ENCODE data around the gene LRRFIP1.
"Not testable (repeated sequence)": the region's sequence is repeated elsewhere in the genome, so short reads cannot be mapped to it uniquely, and the experiment has no call there.

The LRRFIP1 gene

GRCh38 chr2:237742191-237742590 is 114.8 kb downstream of the LRRFIP1 start:
- Histone ChIP-seq H3K9me3 (ENCODE audit: low read length) (no peaks in the 10 kb centered on the region), H3K27me3 (ENCODE audit: insufficient read depth, low read length) (no peaks in the 10 kb centered on the region), H3K4me1 (ENCODE audit: insufficient read depth, low read length) (peaks cover 8% of the 10 kb centered on the region), H2AFZ (ENCODE audit: low read depth, low read length) (no peak overlapping the region), H3K36me3 (ENCODE audit: insufficient read depth, low read length) (no peaks in the 10 kb centered on the region), H3K4me3 (ENCODE audit: low read length) (no peak overlapping the region)

- Histone ChIP-seq H3K4me3 (ENCODE audit: low read length) (no peak overlapping the region), H3K27me3 (ENCODE audit: insufficient read depth, low read length) (no peaks in the 10 kb centered on the region), H2AFZ (ENCODE audit: low read depth, low read length) (no peak overlapping the region), H3K36me3 (ENCODE audit: insufficient read depth, low read length) (no peaks in the 10 kb centered on the region), H3K9me3 (ENCODE audit: low read length) (no peaks in the 10 kb centered on the region), H3K4me1 (ENCODE audit: insufficient read depth, low read length) (peaks cover 8% of the 10 kb centered on the region)
Observed at GRCh38 chr2:237742614-237743013, 115.2 kb downstream of the LRRFIP1 start.

- Histone ChIP-seq H3K4me3 (ENCODE audit: low read length) (no peak overlapping the region), H3K36me3 (ENCODE audit: insufficient read depth, low read length) (no peaks in the 10 kb centered on the region), H2AFZ (ENCODE audit: low read depth, low read length) (no peak overlapping the region), H3K9me3 (ENCODE audit: low read length) (no peaks in the 10 kb centered on the region), H3K4me1 (ENCODE audit: insufficient read depth, low read length) (peaks cover 8% of the 10 kb centered on the region), H3K27me3 (ENCODE audit: insufficient read depth, low read length) (no peaks in the 10 kb centered on the region)
Observed at GRCh38 chr2:237743024-237743423, 115.6 kb downstream of the LRRFIP1 start.

- H3K27me3 ChIP-seq (ENCODE audit: insufficient read depth, low read length), result no peaks in the 10 kb centered on the region
Observed at GRCh38 chr2:237743561-237744269, 116.3 kb downstream of the LRRFIP1 start.

DNA sequence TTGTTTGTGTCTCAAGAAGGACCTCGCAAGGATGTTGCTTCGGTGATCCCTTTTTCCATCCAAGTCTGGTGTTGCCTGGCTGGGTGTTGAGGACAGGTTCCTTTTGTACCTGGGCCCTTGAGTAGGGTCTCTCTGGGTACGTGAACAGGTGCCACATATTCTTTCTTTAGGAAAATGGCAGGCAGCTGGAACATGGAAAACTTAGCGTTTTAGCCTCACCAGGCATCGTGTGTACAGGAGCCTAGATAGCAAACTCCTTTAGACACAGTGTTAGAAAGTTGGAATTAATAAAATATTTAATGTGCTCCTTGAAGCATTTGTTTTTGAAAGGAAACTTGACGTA is 116.9 kb downstream of the LRRFIP1 start:
- Histone ChIP-seq H3K27me3 (ENCODE audit: insufficient read depth, low read length) (no peaks in the 10 kb centered on the region), H3K36me3 (ENCODE audit: insufficient read depth, low read length) (peaks cover 11% of the 10 kb centered on the region)

More at GRCh38 chr2:237743561-237744269, 116.3 kb downstream of the LRRFIP1 start:
- no peak overlapping the region for H3K4me3 ChIP-seq (ENCODE audit: low read length)
- H3K4me1 ChIP-seq (ENCODE audit: insufficient read depth, low read length), result peaks cover 6% of the 10 kb centered on the region
- peaks cover 5% of the 10 kb centered on the region for H3K36me3 ChIP-seq (ENCODE audit: insufficient read depth, low read length)
- H3K9me3 ChIP-seq (ENCODE audit: low read length), result no peaks in the 10 kb centered on the region
- no peak overlapping the region for H2AFZ ChIP-seq (ENCODE audit: low read depth, low read length)

GRCh38 chr2:237744613-237745249 is 117.3 kb downstream of the LRRFIP1 start:
- no peaks in the 10 kb centered on the region for H3K4me1 ChIP-seq (ENCODE audit: insufficient read depth, low read length)
- H3K36me3 ChIP-seq (ENCODE audit: insufficient read depth, low read length), result peaks cover 15% of the 10 kb centered on the region
- no peaks in the 10 kb centered on the region for H3K27me3 ChIP-seq (ENCODE audit: insufficient read depth, low read length)
- no peak overlapping the region for H2AFZ ChIP-seq (ENCODE audit: low read depth, low read length)
- H3K4me3 ChIP-seq (ENCODE audit: low read length), result no peak overlapping the region
- H3K9me3 ChIP-seq (ENCODE audit: low read length), result no peaks in the 10 kb centered on the region

More for the DNA sequence above, 116.9 kb downstream of the LRRFIP1 start:
- Histone ChIP-seq H3K4me1 (ENCODE audit: insufficient read depth, low read length) (peaks cover under 1% of the 10 kb centered on the region), H2AFZ (ENCODE audit: low read depth, low read length) (no peak overlapping the region), H3K9me3 (ENCODE audit: low read length) (no peaks in the 10 kb centered on the region), H3K4me3 (ENCODE audit: low read length) (no peak overlapping the region)

DNA sequence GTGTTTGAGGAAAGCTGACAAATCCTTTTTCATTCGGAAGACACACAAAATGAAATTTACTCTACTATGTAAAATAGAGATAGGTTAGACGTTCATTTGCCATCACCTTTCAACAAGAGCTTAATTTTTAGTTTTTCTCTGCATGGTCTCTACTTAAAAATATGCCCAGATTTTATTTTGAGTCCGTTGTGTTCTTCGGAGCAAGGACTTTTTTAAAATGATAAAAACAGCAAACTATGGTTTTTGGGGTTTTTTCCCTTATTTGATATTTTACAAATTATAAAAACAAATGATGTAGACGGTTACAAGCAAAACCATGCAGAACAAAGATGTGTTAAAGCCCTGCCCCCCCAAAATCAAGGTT is 117.8 kb downstream of the LRRFIP1 start:
- Histone ChIP-seq H3K36me3 (ENCODE audit: insufficient read depth, low read length) (peaks cover 18% of the 10 kb centered on the region), H3K27me3 (ENCODE audit: insufficient read depth, low read length) (no peaks in the 10 kb centered on the region), H2AFZ (ENCODE audit: low read depth, low read length) (no peak overlapping the region), H3K4me3 (ENCODE audit: low read length) (no peak overlapping the region), H3K4me1 (ENCODE audit: insufficient read depth, low read length) (no peaks in the 10 kb centered on the region), H3K9me3 (ENCODE audit: low read length) (no peaks in the 10 kb centered on the region)

- H3K9me3 ChIP-seq (ENCODE audit: low read length), result no peaks in the 10 kb centered on the region
Observed at GRCh38 chr2:237746302-237747080, 119.1 kb downstream of the LRRFIP1 start.

GRCh38 chr2:237747189-237747588 is 119.8 kb downstream of the LRRFIP1 start:
- Histone ChIP-seq H3K9me3 (ENCODE audit: low read length) (no peaks in the 10 kb centered on the region), H3K4me3 (ENCODE audit: low read length) (no peak overlapping the region), H3K4me1 (ENCODE audit: insufficient read depth, low read length) (no peaks in the 10 kb centered on the region), H2AFZ (ENCODE audit: low read depth, low read length) (no peak overlapping the region), H3K27me3 (ENCODE audit: insufficient read depth, low read length) (no peaks in the 10 kb centered on the region), H3K36me3 (ENCODE audit: insufficient read depth, low read length) (peaks cover 29% of the 10 kb centered on the region)

More at GRCh38 chr2:237746302-237747080, 119.1 kb downstream of the LRRFIP1 start:
- H2AFZ ChIP-seq (ENCODE audit: low read depth, low read length), result no peak overlapping the region
- H3K27me3 ChIP-seq (ENCODE audit: insufficient read depth, low read length), result no peaks in the 10 kb centered on the region
- no peak overlapping the region for H3K4me3 ChIP-seq (ENCODE audit: low read length)
- H3K4me1 ChIP-seq (ENCODE audit: insufficient read depth, low read length), result no peaks in the 10 kb centered on the region
- peaks cover 24% of the 10 kb centered on the region for H3K36me3 ChIP-seq (ENCODE audit: insufficient read depth, low read length)

DNA sequence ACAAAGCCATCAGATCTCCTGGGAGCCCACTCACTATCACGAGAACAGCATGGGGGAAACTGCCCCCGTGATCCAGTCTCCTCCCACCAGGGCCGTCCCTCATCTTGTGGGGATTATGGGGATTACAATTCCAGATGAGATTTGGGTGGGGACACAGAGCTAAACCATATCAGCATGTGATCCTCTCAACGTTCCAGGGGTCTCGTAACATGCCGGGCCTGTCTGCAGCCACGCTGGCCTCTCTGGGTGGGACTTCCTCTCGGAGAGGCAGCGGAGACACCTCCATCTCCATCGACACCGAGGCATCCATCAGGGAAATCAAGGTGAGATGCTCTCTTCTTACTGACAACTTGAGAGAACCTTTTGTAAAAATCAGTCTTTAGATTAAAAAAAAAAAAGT is 121.6 kb downstream of the LRRFIP1 start:
- Histone ChIP-seq H2AFZ (ENCODE audit: low read depth, low read length) (no peak overlapping the region), H3K27me3 (ENCODE audit: insufficient read depth, low read length) (no peaks in the 10 kb centered on the region), H3K4me3 (ENCODE audit: low read length) (no peak overlapping the region), H3K9me3 (ENCODE audit: low read length) (no peaks in the 10 kb centered on the region), H3K36me3 (ENCODE audit: insufficient read depth, low read length) (peaks cover 37% of the 10 kb centered on the region), H3K4me1 (ENCODE audit: insufficient read depth, low read length) (no peaks in the 10 kb centered on the region)

GRCh38 chr2:237749961-237750360 is 122.6 kb downstream of the LRRFIP1 start:
- peaks cover 46% of the 10 kb centered on the region for H3K36me3 ChIP-seq (ENCODE audit: insufficient read depth, low read length)
- no peaks in the 10 kb centered on the region for H3K27me3 ChIP-seq (ENCODE audit: insufficient read depth, low read length)
- H2AFZ ChIP-seq (ENCODE audit: low read depth, low read length), result no peak overlapping the region
- H3K9me3 ChIP-seq (ENCODE audit: low read length), result no peaks in the 10 kb centered on the region
- no peak overlapping the region for H3K4me3 ChIP-seq (ENCODE audit: low read length)
- H3K4me1 ChIP-seq (ENCODE audit: insufficient read depth, low read length), result no peaks in the 10 kb centered on the region

DNA sequence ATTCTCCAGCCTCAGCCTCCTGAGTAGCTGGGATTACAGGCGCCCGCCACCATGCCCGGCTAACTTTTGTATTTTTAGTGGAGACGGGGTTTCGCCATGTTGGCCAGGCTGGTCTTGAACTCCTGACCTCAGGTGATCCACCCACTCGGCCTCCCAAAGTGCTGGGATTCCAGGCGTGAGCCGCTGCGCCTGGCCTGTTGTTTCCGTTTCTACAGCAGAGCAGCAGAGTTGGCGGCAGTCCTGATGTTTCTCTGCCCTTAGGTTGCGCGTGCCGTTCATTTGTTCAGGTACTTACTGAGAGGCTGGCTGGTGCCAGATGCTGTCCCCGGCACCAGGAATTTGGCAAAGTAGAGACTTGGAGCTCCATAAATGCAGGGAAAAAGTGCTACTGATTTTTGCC is 123.1 kb downstream of the LRRFIP1 start:
- not testable (repeated sequence) for H3K4me3 ChIP-seq (ENCODE audit: low read length); H2AFZ ChIP-seq (ENCODE audit: low read depth, low read length); H3K27me3 ChIP-seq (ENCODE audit: insufficient read depth, low read length); H3K9me3 ChIP-seq (ENCODE audit: low read length); H3K4me1 ChIP-seq (ENCODE audit: insufficient read depth, low read length)
- H3K36me3 ChIP-seq (ENCODE audit: insufficient read depth, low read length), result peaks cover 50% of the 10 kb centered on the region

- Histone ChIP-seq H3K36me3 (ENCODE audit: insufficient read depth, low read length) (peaks cover 69% of the 10 kb centered on the region), H3K9me3 (ENCODE audit: low read length) (peaks cover 2% of the 10 kb centered on the region), H2AFZ (ENCODE audit: low read depth, low read length) (no peak overlapping the region), H3K4me3 (ENCODE audit: low read length) (no peak overlapping the region), H3K27me3 (ENCODE audit: insufficient read depth, low read length) (no peaks in the 10 kb centered on the region), H3K4me1 (ENCODE audit: insufficient read depth, low read length) (no peaks in the 10 kb centered on the region)
Observed at GRCh38 chr2:237752761-237753165, 125.4 kb downstream of the LRRFIP1 start.

Measured in neuron (in vitro differentiated cells).